ENCODE results near the gene SMO.
"Not testable (repeated sequence)": the region's sequence is repeated elsewhere in the genome, so short reads cannot be mapped to it uniquely, and the experiment has no call there.

Gene SMO

DNA sequence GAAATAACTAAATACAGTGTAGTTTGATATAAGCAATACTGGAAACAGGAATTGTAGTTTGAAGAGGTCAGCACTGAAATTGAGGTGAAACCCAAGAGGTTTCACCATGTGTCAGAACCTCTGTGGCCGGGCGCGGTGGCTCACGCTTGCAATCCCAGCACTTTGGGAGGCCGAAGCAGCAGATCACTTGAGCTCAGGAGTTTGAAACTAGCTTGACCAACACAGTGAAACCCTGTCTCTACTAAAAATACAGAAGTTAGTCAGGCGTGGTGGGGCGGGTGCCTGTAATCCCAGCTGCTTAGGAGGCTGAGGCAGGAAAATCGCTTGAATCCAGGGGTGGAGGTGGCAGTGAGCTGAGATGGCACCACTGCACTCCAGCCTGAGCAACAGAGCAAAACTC lies 50.1 kb downstream of the SMO start:
- TF ChIP-seq, protein P1, sequence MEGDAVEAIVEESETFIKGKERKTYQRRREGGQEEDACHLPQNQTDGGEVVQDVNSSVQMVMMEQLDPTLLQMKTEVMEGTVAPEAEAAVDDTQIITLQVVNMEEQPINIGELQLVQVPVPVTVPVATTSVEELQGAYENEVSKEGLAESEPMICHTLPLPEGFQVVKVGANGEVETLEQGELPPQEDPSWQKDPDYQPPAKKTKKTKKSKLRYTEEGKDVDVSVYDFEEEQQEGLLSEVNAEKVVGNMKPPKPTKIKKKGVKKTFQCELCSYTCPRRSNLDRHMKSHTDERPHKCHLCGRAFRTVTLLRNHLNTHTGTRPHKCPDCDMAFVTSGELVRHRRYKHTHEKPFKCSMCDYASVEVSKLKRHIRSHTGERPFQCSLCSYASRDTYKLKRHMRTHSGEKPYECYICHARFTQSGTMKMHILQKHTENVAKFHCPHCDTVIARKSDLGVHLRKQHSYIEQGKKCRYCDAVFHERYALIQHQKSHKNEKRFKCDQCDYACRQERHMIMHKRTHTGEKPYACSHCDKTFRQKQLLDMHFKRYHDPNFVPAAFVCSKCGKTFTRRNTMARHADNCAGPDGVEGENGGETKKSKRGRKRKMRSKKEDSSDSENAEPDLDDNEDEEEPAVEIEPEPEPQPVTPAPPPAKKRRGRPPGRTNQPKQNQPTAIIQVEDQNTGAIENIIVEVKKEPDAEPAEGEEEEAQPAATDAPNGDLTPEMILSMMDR (IDR thresholded peaks at IDR 0.05; ENCODE audit: low read depth, low read length), result no peak

DNA sequence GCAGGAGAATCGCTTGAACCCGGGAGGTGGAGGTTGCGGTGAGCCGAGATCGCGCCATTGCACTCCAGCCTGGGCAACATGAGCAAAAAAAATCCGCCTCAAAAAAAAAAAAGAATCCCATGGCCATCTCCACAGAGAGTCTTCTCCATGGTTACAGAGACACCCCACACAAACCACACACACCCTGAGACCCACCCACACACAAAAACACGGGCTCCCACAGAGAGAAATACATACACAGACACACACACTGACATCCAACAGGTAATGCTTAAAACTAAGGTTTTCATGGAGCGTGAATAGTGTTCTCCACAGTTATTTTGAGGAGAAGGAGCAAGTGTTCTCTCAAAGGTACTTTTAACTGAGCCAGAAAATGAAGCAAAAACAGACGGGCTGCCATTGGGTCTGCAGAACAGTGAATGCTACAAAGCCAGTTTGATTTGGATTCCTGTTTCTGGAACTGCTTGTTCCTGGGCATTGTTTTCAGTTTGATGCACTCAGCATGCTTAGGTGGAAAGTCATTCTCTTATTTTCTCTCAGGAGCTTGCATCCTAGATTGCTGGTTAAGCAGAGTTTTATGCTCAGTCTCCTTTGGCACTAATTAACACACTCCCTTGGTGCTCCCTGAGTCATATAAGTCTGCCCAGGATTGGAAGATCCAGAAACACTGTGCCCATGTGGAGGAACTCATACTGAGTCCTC lies 51.8 kb downstream of the SMO start:
- no peak for DNase-seq (ENCODE audit: extremely low read depth, low read depth)
- TF ChIP-seq, protein P1 (IDR thresholded peaks at IDR 0.05; ENCODE audit: low read depth, low read length), result no peak

More for the DNA sequence above, 50.1 kb downstream of the SMO start:
- DNase-seq (ENCODE audit: extremely low read depth, low read depth), result no peak

DNA sequence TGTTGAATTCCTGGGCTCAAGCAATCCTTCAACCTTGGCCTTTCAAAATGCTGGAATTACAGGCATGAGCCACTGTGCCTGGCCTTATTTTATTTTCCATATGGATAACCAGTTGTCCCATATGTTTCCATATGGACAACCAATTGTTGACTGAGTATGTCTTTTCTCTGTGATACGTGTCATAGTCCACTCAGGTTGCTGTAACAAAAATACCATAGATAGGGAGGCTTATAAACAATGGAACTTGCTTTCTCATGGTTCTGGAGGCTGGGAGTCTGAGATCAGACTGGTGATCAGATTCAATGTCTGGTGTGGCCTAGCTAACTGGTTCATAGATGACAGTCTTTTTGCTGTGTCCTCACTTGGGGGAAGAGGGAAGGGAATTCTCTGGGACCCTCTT lies 55.8 kb downstream of the SMO start:
- TF ChIP-seq, protein P1 (IDR thresholded peaks at IDR 0.05; ENCODE audit: low read depth, low read length), result no peak
- no peak for DNase-seq (ENCODE audit: extremely low read depth, low read depth)

DNA sequence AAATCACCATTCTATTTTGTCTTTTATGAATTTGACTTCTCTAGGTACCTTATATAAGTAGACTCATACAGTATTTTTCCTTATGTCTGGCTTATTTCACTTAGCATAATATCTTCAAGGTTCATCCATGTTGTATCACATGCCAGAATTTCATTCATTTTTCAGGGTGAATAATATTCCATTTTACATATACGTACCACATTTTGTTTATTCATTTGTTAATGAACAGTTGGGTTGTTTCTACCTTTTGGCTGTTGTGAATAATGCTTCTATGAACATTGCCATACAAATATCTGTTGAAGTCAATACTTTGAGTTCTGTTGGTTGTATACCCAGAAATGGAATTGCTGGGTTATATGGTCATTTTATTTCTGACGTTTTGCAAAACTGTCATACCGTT lies 57.1 kb downstream of the SMO start:
- no peak for DNase-seq (ENCODE audit: extremely low read depth, low read depth)
- TF ChIP-seq, protein P1 (IDR thresholded peaks at IDR 0.05; ENCODE audit: low read depth, low read length), result no peak

DNA sequence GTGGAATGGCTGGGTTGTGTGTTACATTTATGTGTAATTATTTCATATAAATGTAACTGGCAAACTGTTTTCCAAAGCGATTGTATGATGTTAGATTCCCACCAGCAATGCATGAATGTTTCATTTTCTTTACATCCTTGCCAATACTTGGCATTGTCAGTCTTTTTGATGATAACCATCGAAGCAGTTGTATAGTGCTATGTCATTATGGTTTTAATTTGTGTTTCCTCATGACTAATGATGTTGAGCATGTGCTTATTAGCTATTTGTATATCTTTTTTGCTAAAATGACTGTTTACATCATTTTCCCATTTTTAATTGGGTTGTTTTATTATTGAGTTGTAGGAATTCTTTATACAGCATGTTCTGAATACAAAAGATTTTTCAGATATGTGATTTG lies 58.7 kb downstream of the SMO start:
- no peak for DNase-seq (ENCODE audit: extremely low read depth, low read depth)
- TF ChIP-seq, protein P1 (IDR thresholded peaks at IDR 0.05; ENCODE audit: low read depth, low read length), result no peak

DNA sequence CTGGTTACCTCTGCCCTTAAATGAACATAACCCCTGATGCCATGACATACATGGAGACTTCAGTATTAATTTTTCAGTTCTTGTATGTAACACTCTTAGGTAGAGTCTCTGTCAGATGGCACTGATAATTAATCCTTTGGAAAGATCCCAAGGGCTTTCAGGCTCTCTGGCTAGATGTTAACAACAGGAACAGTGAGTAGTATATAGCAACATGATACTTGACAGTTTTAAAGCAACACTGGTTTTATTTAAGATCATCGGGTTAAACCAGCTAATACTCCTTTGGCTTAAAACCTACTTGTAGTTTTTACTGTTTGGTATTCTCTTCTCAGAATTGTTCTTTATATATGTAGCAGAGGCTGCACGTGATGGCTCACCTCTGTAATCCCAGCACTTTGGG lies 63.7 kb downstream of the SMO start:
- DNase-seq (ENCODE audit: extremely low read depth, low read depth), result no peak
- TF ChIP-seq, protein P1 (IDR thresholded peaks at IDR 0.05; ENCODE audit: low read depth, low read length), result no peak

DNA sequence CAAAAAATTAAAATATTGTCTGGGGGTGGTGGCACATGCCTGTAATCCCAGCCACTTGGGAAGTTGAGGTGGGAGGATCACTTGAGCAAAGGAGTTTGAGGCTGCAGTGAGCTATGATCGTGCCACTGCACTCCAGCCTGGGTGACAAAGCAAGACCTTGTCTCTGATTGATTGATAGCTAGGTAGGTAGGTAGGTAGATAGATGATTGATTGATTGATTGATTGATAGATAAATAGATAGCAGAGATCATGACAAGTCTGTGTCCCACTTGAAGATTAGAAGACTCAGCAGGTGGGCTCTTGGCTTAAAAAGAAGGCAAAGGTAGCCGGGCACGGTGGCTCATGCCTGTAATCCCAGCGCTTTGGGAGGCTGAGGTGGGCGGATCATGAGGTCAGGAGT lies 64.2 kb downstream of the SMO start:
- DNase-seq (ENCODE audit: extremely low read depth, low read depth), result not testable (repeated sequence)

DNA sequence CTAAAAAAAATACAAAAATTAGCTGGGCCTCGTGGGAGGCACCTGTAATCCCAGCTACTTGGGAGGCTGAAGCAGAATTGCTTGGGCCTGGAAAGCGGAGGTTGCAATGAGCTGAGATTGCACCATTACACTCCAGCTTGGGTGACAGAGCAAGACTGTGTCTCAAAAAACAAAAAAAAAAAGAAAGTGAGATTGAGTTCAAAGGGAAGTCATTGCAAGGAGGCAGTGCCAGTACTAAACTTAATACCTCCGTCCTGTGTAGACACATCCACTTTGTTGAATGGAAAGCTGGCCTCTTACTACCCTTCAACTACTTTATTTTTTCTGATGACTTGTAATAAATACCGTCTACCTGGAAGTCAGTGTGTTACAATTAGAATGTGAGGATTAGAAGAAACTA lies 67.4 kb downstream of the SMO start:
- TF ChIP-seq, protein P1 (IDR thresholded peaks at IDR 0.05; ENCODE audit: low read depth, low read length), result no peak
- no peak for DNase-seq (ENCODE audit: extremely low read depth, low read depth)

All from AG09319 (cell line).